GM23248 (cell line): Measurements from ENCODE around the gene KCNA5.

ENCODE experiments used
- EZH2 ChIP-seq: fragments of 200-600 bp; sonication (generic); IDR thresholded peaks from 2 replicates; pipeline ENCODE4 v1.6.1; 2018; ENCODE audit warnings: antibody characterized with exemption, mild to moderate bottlenecking; ENCODE audit not compliant: insufficient read depth, poor library complexity, severe bottlenecking
- EZH2phosphoT487 ChIP-seq: fragments of 200-600 bp; sonication (generic); IDR thresholded peaks from 2 replicates; pipeline ENCODE4 v1.6.1; 2018; ENCODE audit warnings: antibody characterized with exemption, moderate library complexity, mild to moderate bottlenecking, low read depth; ENCODE audit not compliant: insufficient read depth

- no peak for TF ChIP-seq EZH2phosphoT487
- no peak for TF ChIP-seq EZH2
Observed at GRCh38 chr12:5033883-5034282, 9.8 kb upstream of the KCNA5 start.
